ENCODE results near the gene TMEM131L.

Gene TMEM131L

DNA sequence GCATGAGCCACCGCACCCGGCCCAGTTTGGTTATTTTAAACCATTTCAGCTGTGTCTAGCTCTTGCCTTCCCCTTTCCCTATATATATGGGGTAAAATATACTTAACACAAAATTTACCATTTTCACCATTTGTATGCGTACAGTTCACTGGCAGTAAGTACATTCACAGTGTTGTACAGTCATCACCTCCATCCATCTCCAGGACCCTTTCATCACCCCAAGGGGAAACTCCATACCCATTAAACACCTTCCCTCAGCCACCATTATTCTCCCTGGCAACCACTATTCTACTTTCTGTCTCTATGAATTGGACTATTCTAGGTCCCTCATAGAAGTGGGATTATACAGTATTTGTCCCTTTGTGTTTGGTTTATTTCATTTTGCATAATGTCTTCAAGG lies 106.4 kb downstream of the TMEM131L start:
- H3K27ac ChIP-seq: no peak overlapping the region
- TF ChIP-seq, protein P1, sequence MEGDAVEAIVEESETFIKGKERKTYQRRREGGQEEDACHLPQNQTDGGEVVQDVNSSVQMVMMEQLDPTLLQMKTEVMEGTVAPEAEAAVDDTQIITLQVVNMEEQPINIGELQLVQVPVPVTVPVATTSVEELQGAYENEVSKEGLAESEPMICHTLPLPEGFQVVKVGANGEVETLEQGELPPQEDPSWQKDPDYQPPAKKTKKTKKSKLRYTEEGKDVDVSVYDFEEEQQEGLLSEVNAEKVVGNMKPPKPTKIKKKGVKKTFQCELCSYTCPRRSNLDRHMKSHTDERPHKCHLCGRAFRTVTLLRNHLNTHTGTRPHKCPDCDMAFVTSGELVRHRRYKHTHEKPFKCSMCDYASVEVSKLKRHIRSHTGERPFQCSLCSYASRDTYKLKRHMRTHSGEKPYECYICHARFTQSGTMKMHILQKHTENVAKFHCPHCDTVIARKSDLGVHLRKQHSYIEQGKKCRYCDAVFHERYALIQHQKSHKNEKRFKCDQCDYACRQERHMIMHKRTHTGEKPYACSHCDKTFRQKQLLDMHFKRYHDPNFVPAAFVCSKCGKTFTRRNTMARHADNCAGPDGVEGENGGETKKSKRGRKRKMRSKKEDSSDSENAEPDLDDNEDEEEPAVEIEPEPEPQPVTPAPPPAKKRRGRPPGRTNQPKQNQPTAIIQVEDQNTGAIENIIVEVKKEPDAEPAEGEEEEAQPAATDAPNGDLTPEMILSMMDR (conservative IDR thresholded peaks at IDR 0.05; ENCODE audit: low read depth): no peak
- POLR2A ChIA-PET (ENCODE audit: low non-redundant PET): no interaction called here
- DNase-seq (ENCODE audit: low spot score): no peak
- CTCF ChIA-PET: no interaction called here

DNA sequence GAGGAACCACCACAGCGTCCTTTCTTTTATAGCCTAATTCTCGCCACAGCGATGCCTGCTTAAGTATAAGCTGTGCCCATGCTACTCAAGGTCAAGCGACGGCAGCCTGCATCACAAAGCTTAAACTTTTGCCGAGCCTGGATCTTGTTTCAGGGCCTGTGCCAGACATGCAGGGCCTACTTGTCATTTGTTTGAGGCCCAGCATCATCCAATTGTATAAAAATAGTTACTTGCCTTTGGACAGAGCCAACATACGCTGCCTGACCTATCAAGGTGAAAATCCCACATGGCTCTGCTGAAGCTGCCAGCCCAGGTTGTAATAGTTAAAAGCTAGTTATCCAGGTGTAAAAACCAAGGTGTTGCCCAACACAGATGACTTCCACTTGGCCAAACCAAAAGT lies 107.1 kb downstream of the TMEM131L start:
- H3K27ac ChIP-seq: no peak overlapping the region
- ChIA-PET CTCF (interaction anchor here (1.7 to 1.8 kb wide), 2 partner anchors 106 to 228 kb away, joined by 9 to 14 read pairs; partner anchors contain the start of gene TMEM131L), POLR2A (ENCODE audit: low non-redundant PET) (no interaction called here)
- DNase-seq (ENCODE audit: low spot score): no peak
- TF ChIP-seq, protein P1 (conservative IDR thresholded peaks at IDR 0.05; ENCODE audit: low read depth): no peak

DNA sequence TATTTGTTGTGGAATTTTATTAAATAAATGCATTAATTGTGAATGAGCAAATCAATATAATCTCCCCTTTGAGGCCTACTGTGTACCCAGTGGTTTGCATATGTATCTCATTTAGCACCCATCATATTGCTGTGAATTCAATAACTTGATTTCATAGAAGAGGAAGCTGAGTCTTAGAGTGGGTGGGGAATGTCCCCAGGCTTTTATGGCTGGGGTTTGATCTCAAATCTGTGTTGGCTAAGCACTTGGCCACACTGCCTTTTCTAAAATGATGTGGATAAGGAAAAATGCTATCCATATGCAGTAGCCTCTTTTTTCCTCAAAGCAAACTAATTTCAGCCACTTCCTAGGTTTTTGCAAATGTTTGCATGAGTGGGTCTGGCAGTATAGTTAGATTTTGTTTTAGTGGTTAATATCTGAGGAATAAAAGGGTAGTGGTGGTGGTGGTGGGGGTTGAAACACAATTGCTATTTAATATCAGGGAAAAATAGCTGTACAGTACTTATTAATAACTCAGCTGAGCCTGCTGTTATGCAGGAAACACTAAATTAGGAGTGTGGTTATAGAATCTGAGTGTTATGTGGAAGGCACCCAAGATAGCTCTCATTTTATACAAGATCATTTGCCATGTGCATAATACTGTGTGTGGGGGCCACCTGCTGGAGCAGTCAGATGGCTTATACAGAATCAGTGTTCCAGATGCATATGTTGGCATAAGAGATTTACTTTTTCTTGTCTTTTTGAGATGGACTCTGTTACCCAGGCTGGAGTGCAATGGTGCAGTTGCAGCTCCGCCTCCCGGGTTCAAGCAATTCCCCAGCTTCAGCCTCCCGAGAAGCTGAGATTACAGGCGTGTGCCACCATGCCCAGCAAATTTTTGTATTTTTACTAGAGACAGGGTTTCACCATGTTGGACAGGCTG lies 108.0 kb downstream of the TMEM131L start:
- TF ChIP-seq, protein P1 (conservative IDR thresholded peaks at IDR 0.05; ENCODE audit: low read depth): peak; percentile 56
- H3K27ac ChIP-seq: no peak overlapping the region
- peak; percentile 36 for DNase-seq (ENCODE audit: low spot score)
- CTCF ChIA-PET: interaction anchor here (0.5 to 1.8 kb wide), 14 partner anchors 9 to 490 kb away, joined by 3 to 14 read pairs (median 4); partner anchors contain the start of genes MND1 and TMEM131L
- POLR2A ChIA-PET (ENCODE audit: low non-redundant PET): no interaction called here

DNA sequence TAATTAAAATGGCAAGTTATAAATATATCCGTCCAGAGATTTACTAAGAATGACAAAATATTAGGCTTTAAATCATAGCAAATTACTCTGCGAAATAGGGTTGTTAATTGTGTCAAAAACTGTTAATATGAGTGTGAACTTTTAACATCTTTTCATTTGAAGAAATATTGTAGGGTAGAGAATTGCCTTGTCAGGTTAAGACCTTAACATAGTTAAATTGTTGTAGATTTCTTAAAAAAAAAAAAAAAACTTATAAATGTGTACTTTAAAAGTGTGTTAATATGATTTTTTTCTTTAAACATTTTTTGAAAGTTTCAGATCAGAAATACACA lies 110.2 kb downstream of the TMEM131L start:
- no peak for DNase-seq (ENCODE audit: low spot score)
- TF ChIP-seq, protein P1 (conservative IDR thresholded peaks at IDR 0.05; ENCODE audit: low read depth): no peak; the same call in 1 of the 2 replicates
- ChIA-PET CTCF (interaction anchor here (0.6 to 0.9 kb wide), 4 partner anchors 9 to 237 kb away, joined by 3 to 6 read pairs (median 4); no protein-coding TSS in a partner anchor), POLR2A (ENCODE audit: low non-redundant PET) (no interaction called here)
- no peak overlapping the region for H3K27ac ChIP-seq

DNA sequence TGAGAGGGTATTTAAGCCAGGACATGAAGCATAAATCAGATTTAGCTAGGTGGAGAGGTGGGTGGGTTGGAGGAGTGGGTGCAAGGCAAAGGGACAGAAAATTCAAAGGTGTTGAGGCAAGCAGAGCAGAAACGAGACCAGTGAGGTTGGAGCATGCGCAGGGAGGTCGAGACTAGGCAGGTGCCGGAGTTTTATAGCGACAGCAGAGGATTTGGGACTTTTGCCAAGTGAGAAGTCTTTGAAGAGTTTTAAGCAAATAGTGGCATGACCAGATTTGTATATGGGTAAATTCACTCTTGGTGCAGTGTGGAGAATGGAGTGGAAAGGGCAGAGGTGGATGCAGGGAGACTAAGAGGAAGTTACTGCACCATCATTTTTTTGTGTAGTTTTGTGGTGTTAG lies 110.9 kb downstream of the TMEM131L start:
- CTCF ChIA-PET: interaction anchor here (0.6 to 0.9 kb wide), 6 partner anchors 8 to 434 kb away, joined by 3 to 7 read pairs (median 4); no protein-coding TSS in a partner anchor
- POLR2A ChIA-PET (ENCODE audit: low non-redundant PET): no interaction called here
- no peak for DNase-seq (ENCODE audit: low spot score)
- TF ChIP-seq, protein P1 (conservative IDR thresholded peaks at IDR 0.05; ENCODE audit: low read depth): no peak
- H3K27ac ChIP-seq: no peak overlapping the region

DNA sequence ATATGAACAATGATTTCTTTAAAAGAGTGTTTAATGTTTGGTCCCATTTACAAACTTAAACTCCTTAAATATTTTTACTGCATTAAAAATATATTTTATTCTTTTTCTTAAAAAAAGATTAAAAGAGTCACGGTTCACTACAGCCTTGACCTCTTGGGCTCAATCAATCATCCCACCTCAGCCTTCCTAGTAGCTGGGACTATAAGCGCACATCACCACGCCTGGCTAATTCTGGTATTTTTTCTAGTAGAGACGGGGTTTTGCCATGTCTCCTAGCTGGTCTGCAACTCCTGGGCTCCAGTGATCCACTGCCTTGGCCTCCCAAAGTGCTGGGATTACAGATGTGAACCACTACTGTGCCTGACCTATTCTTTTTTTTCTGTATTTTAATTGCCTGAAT lies 113.2 kb downstream of the TMEM131L start:
- H3K27ac ChIP-seq: no peak overlapping the region
- POLR2A ChIA-PET (ENCODE audit: low non-redundant PET): no interaction called here
- no peak for DNase-seq (ENCODE audit: low spot score)
- CTCF ChIA-PET: interaction anchor here (0.6 kb wide), 1 partner anchor 1486 kb away, joined by 3 read pairs; no protein-coding TSS in a partner anchor
- TF ChIP-seq, protein P1 (conservative IDR thresholded peaks at IDR 0.05; ENCODE audit: low read depth): no peak

Data from RWPE1 (cell line).